HCT116 (cell line): ENCODE data around the gene DOK6. TPM values are rescaled to one million over a fixed set of nuclear protein-coding genes. Genes with fewer than 3 reads are reported as not detected.

Experiments used
- ATAC-seq: fragments of 200-7000 bp; cut with Tn5 transposase; 2 replicates; pipeline ENCODE4 v1.9.1; 2020; ENCODE audit warnings: mild to moderate bottlenecking, moderate library complexity
- BruUV-seq: library from RNA; stranded (reverse); fragments of 400-500 nt; replicated peaks from 2 replicates; lab custom pipeline; 2021; lab: Mats Ljungman, UMichigan
- CTCF ChIA-PET: fragments of 300-600 bp; sonication (Branson Sonifier 250); formaldehyde crosslinking; loops from one replicate; lab custom pipeline; 2021; ENCODE audit warnings: antibody characterized with exemption; lab: Charles Lee
- POLR2A ChIA-PET: fragments of 300-600, 350-600 bp; sonication (Branson Sonifier 250); formaldehyde crosslinking; loops from one replicate; lab custom pipeline; 2021; ENCODE audit warnings: antibody characterized with exemption; lab: Charles Lee
- RAD21 ChIA-PET, 2 experiments: fragments of 300-600 bp; sonication (Branson Sonifier 250); formaldehyde crosslinking; loops; one replicate each; lab custom pipeline; 2023; ENCODE audit warnings: low total read pairs in 2 of 2; ENCODE audit not compliant: uncharacterized antibody in 2 of 2, unreplicated experiment in 2 of 2, low non-redundant PET in 1 of 2; lab: Charles Lee
- DNase-seq: peaks from one replicate; pipeline ENCODE4 v3.0.0-alpha.2; 2010; ENCODE audit warnings: low read depth, low spot score
- H2AFZ ChIP-seq: fragments of 200-600 bp; shearing (Covaris generic), sonication (generic); 2 replicates; pipeline ENCODE4 v1.6.1; 2017; ENCODE audit warnings: low read depth, mixed run types, mixed read lengths, antibody characterized with exemption, low read length; ENCODE audit not compliant: poor library complexity, severe bottlenecking
- H3K27ac ChIP-seq: 2 replicates; pipeline ENCODE4 v1.5.1; 2012; ENCODE audit warnings: low read depth, low read length
- H3K27me3 ChIP-seq: fragments of 200-600 bp; sonication (generic); 2 replicates; pipeline ENCODE4 v1.6.1; 2016; ENCODE audit warnings: mixed run types, low read length, mixed read lengths; ENCODE audit not compliant: insufficient read depth
- H3K36me3 ChIP-seq, 2 experiments: fragments of 200-500 bp in 1 of 2; fragments of 200-600 bp in 1 of 2; sonication (Bioruptor generic) in 1 of 2; sonication (generic) in 1 of 2; 2 replicates each; pipeline versions ENCODE4 v1.5.1 to v1.6.1; 2014 to 2016; ENCODE audit warnings: low read length in 2 of 2, inconsistent platforms in 1 of 2, mixed read lengths in 1 of 2, mixed run types in 1 of 2; ENCODE audit not compliant: insufficient read depth in 2 of 2, control insufficient read depth in 1 of 2
- H3K4me1 ChIP-seq, 2 experiments: fragments of 200-600 bp in 1 of 2; sonication (generic) in 1 of 2; 2 replicates each; pipeline versions ENCODE4 v1.5.1 to v1.6.1; 2012 to 2017; ENCODE audit warnings: low read length in 2 of 2, inconsistent platforms in 1 of 2, mild to moderate bottlenecking in 1 of 2, mixed read lengths in 1 of 2, mixed run types in 1 of 2, moderate library complexity in 1 of 2; ENCODE audit not compliant: insufficient read depth in 2 of 2, control insufficient read depth in 1 of 2
- H3K4me2 ChIP-seq: fragments of 200-600 bp; sonication (generic); 2 replicates; pipeline ENCODE4 v1.6.1; 2017; ENCODE audit warnings: mixed run types, low read length, mixed read lengths
- H3K4me3 ChIP-seq, 2 experiments: fragments of 200-600 bp in 1 of 2; sonication (generic) in 1 of 2; replicated peaks in 1 of 2; 2 replicates each; pipeline ENCODE4 v1.5.1; 2011 to 2016; ENCODE audit warnings: low read length in 2 of 2, control low read depth in 1 of 2, low read depth in 1 of 2, mild to moderate bottlenecking in 1 of 2, mixed read lengths in 1 of 2, mixed run types in 1 of 2
- H3K79me2 ChIP-seq: fragments of 200-600 bp; sonication (generic); 2 replicates; pipeline ENCODE4 v1.6.1; 2017; ENCODE audit warnings: mild to moderate bottlenecking, mixed run types, low read length, moderate library complexity, mixed read lengths; ENCODE audit not compliant: insufficient read depth
- H3K9ac ChIP-seq: fragments of 200-600 bp; sonication (generic); 2 replicates; pipeline ENCODE4 v1.6.1; 2016; ENCODE audit warnings: low read length, mixed read lengths
- H3K9me2 ChIP-seq: fragments of 200-600 bp; sonication (generic), shearing (Covaris generic); 2 replicates; pipeline ENCODE4 v1.6.1; 2017; ENCODE audit warnings: mixed run types, mild to moderate bottlenecking, moderate library complexity; ENCODE audit not compliant: insufficient read depth
- H3K9me3 ChIP-seq, 2 experiments: fragments of 200-500 bp in 1 of 2; fragments of 200-600 bp in 1 of 2; sonication (Bioruptor generic) in 1 of 2; sonication (generic) in 1 of 2; 2 replicates each; pipeline ENCODE4 v1.6.1; 2014 to 2017; ENCODE audit warnings: low read length in 2 of 2, mixed read lengths in 2 of 2, inconsistent platforms in 1 of 2, low read depth in 1 of 2, mild to moderate bottlenecking in 1 of 2, mixed run types in 1 of 2, moderate library complexity in 1 of 2; ENCODE audit not compliant: control insufficient read depth in 1 of 2, insufficient read depth in 1 of 2
- H4K20me1 ChIP-seq: fragments of 200-600 bp; sonication (generic), shearing (Covaris generic); 2 replicates; pipeline ENCODE4 v1.6.1; 2017; ENCODE audit warnings: mixed run types, mild to moderate bottlenecking, moderate library complexity; ENCODE audit not compliant: insufficient read depth
- EZH2 ChIP-seq: fragments of 200-600 bp; sonication (generic); IDR thresholded peaks from 2 replicates; pipeline ENCODE4 v1.6.1; 2017; ENCODE audit warnings: antibody characterized with exemption, mixed run types
- EZH2phosphoT487 ChIP-seq: fragments of 200-600 bp; IDR thresholded peaks from 2 replicates; pipeline ENCODE4 v1.6.1; 2018; ENCODE audit warnings: antibody characterized with exemption, borderline replicate concordance
- FOSL1 ChIP-seq: IDR thresholded peaks from 2 replicates; pipeline ENCODE4 v1.6.1; 2012; ENCODE audit warnings: low read depth
- JUND ChIP-seq: IDR thresholded peaks from 2 replicates; pipeline ENCODE4 v1.6.1; 2012
- POLR2AphosphoS5 ChIP-seq: IDR thresholded peaks from 2 replicates; pipeline ENCODE4 v1.6.1; 2011; ENCODE audit warnings: mild to moderate bottlenecking, low read depth, low read length, moderate library complexity
- RAD21 ChIP-seq: IDR thresholded peaks from 2 replicates; pipeline ENCODE4 v1.6.1; 2012; ENCODE audit warnings: low read depth, mild to moderate bottlenecking
- SP1 ChIP-seq: IDR thresholded peaks from 2 replicates; pipeline ENCODE4 v1.6.1; 2012; ENCODE audit warnings: low read depth
- YY1 ChIP-seq: IDR thresholded peaks from 2 replicates; pipeline ENCODE4 v1.6.1; 2011; ENCODE audit warnings: low read length, low read depth, moderate library complexity, mild to moderate bottlenecking; ENCODE audit not compliant: insufficient replicate concordance; ENCODE audit errors: extremely low read depth
- ZFX ChIP-seq: fragments of 450-650 bp; IDR thresholded peaks from 2 replicates; pipeline ENCODE4 v1.6.1; 2017
- ZNF274 ChIP-seq: fragments of 200-500 bp; sonication (Bioruptor generic); IDR thresholded peaks from 2 replicates; pipeline ENCODE4 v1.6.1; 2014; ENCODE audit warnings: mild to moderate bottlenecking, low read depth, low read length, inconsistent platforms
- intact Hi-C: fragments of 100-400 bp; cut with micrococcal nuclease; formaldehyde crosslinking; loops from 2 replicates; pipeline ENCODE4 v1.10.0; 2022
- total RNA-seq: library from RNA; stranded (reverse); gene quantifications from one replicate; pipeline ENCODE4 v1.2.1, GENCODE V29; 2021; ENCODE audit not compliant: unreplicated experiment
- TF ChIP-seq, protein P1 (sequence below): IDR thresholded peaks from 2 replicates; pipeline ENCODE4 v1.6.1; 2012
- TF ChIP-seq, protein P2 (sequence below): IDR thresholded peaks from 2 replicates; pipeline ENCODE4 v1.6.1; 2011; ENCODE audit warnings: mild to moderate bottlenecking, low read length, moderate library complexity; ENCODE audit not compliant: insufficient replicate concordance; ENCODE audit errors: extremely low read depth
- TF ChIP-seq, protein P3 (sequence below): IDR thresholded peaks from 2 replicates; pipeline ENCODE4 v1.6.1; 2012
- TF ChIP-seq, protein P4 (sequence below), 3 experiments: fragments of 200-600 bp in 1 of 3; sonication (generic) in 1 of 3; IDR thresholded peaks in 2 of 3; conservative IDR thresholded peaks in 1 of 3; 2 replicates each; pipeline ENCODE4 v1.5.1; 2012 to 2017; ENCODE audit warnings: low read depth in 2 of 3, low read length in 2 of 3, antibody characterized with exemption in 1 of 3, borderline replicate concordance in 1 of 3, control low read depth in 1 of 3, mild to moderate bottlenecking in 1 of 3, mixed read lengths in 1 of 3, mixed run types in 1 of 3, moderate library complexity in 1 of 3; ENCODE audit not compliant: insufficient read depth in 1 of 3

The DOK6 gene
- total RNA-seq, 1 experiment from 2014 or later: not detected

DNA sequence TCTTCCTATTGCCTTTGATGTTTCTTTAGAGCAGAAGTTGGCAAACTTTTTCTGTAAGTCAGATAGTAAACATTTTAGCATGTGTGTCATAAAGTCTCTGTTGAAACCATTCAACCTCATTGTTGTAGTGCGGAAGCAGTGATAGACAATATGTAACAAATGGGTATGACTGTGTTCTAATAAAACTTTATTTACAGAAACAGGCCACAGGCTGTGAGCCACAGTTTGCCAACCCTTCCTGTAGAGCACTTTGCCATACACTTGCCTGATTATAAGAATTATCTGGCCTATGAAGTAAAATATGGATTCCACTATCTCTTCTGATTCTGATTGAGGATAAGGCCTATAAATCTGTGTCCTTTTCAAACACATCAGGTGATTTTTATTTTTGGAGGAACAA is 237.4 kb downstream of the DOK6 start:
- Histone ChIP-seq H3K9me3 (no peaks in the 10 kb centered on the region), H3K36me3 (no peaks in the 10 kb centered on the region), H3K4me3 (no peak overlapping the region), H3K27ac (no peak overlapping the region), H3K4me1 (no peaks in the 10 kb centered on the region), H3K9ac (no peak overlapping the region), H3K27me3 (no peaks in the 10 kb centered on the region), H3K79me2 (no peaks in the 10 kb centered on the region), H3K9me2 (no peaks in the 10 kb centered on the region), H3K4me2 (no peak overlapping the region), H2AFZ (no peak overlapping the region), H4K20me1 (no peaks in the 10 kb centered on the region)
- DNase-seq (no peak), ATAC-seq (no peak)
- no TSS peak for BruUV-seq
- TF ChIP-seq, protein P1, sequence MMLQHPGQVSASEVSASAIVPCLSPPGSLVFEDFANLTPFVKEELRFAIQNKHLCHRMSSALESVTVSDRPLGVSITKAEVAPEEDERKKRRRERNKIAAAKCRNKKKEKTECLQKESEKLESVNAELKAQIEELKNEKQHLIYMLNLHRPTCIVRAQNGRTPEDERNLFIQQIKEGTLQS: no peak
- TF ChIP-seq, protein P2, sequence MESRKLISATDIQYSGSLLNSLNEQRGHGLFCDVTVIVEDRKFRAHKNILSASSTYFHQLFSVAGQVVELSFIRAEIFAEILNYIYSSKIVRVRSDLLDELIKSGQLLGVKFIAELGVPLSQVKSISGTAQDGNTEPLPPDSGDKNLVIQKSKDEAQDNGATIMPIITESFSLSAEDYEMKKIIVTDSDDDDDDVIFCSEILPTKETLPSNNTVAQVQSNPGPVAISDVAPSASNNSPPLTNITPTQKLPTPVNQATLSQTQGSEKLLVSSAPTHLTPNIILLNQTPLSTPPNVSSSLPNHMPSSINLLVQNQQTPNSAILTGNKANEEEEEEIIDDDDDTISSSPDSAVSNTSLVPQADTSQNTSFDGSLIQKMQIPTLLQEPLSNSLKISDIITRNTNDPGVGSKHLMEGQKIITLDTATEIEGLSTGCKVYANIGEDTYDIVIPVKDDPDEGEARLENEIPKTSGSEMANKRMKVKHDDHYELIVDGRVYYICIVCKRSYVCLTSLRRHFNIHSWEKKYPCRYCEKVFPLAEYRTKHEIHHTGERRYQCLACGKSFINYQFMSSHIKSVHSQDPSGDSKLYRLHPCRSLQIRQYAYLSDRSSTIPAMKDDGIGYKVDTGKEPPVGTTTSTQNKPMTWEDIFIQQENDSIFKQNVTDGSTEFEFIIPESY: no peak
- TF ChIP-seq POLR2AphosphoS5: no peak
- TF ChIP-seq YY1: no peak
- TF ChIP-seq, protein P3, sequence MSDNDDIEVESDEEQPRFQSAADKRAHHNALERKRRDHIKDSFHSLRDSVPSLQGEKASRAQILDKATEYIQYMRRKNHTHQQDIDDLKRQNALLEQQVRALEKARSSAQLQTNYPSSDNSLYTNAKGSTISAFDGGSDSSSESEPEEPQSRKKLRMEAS: no peak
- no peak for TF ChIP-seq ZNF274
- TF ChIP-seq RAD21: no peak
- no peak for TF ChIP-seq JUND
- TF ChIP-seq, protein P4, sequence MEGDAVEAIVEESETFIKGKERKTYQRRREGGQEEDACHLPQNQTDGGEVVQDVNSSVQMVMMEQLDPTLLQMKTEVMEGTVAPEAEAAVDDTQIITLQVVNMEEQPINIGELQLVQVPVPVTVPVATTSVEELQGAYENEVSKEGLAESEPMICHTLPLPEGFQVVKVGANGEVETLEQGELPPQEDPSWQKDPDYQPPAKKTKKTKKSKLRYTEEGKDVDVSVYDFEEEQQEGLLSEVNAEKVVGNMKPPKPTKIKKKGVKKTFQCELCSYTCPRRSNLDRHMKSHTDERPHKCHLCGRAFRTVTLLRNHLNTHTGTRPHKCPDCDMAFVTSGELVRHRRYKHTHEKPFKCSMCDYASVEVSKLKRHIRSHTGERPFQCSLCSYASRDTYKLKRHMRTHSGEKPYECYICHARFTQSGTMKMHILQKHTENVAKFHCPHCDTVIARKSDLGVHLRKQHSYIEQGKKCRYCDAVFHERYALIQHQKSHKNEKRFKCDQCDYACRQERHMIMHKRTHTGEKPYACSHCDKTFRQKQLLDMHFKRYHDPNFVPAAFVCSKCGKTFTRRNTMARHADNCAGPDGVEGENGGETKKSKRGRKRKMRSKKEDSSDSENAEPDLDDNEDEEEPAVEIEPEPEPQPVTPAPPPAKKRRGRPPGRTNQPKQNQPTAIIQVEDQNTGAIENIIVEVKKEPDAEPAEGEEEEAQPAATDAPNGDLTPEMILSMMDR (IDR thresholded peaks at IDR 0.05 in 2 of 3, conservative IDR thresholded peaks at IDR 0.05 in 1 of 3; ENCODE audit: borderline replicate concordance in 1 of 3, insufficient read depth in 1 of 3, low read depth in 2 of 3, low read length in 2 of 3): no peak
- no peak for TF ChIP-seq ZFX
- TF ChIP-seq EZH2phosphoT487: no peak
- TF ChIP-seq SP1: no peak
- TF ChIP-seq FOSL1: no peak
- no peak for TF ChIP-seq EZH2
- ChIA-PET POLR2A (no interaction called here), CTCF (no interaction called here), RAD21 (no interaction called here)
- intact Hi-C loops: no loop called here
